Hepatic stellate cell (primary cell): ENCODE measurements around the gene MBNL3.

Experiments
- DNase-seq: peaks from one replicate; pipeline ENCODE4 v3.0.0; 2011; ENCODE audit warnings: low spot score

Gene MBNL3

DNA sequence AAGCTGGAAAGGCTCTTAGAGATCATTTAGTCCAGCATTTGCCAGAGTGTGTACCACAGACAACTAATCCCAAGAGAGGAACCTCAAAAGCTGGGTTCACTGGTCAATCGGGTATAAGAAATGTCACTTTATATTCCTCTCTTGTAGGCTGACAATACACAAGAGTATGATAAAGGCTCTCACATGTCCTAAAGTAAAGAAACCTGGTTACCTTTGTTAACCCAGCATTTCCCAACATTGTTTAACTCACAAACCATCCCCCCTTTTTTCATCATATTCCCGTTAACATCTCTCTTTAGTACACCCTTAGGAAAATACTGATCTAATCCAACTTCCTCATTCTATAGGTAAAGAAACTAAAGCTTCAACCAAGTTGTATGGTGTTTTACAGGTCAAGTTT is 74.4 kb downstream of the MBNL3 start:
- no peak for DNase-seq

- no peak for DNase-seq
Observed at GRCh38 chrX:132413459-132413858, 75.4 kb downstream of the MBNL3 start.

- no peak for DNase-seq
Observed at GRCh38 chrX:132412208-132412607, 76.6 kb downstream of the MBNL3 start.

GRCh38 chrX:132411310-132411977 is 77.4 kb downstream of the MBNL3 start:
- no peak for DNase-seq

DNA sequence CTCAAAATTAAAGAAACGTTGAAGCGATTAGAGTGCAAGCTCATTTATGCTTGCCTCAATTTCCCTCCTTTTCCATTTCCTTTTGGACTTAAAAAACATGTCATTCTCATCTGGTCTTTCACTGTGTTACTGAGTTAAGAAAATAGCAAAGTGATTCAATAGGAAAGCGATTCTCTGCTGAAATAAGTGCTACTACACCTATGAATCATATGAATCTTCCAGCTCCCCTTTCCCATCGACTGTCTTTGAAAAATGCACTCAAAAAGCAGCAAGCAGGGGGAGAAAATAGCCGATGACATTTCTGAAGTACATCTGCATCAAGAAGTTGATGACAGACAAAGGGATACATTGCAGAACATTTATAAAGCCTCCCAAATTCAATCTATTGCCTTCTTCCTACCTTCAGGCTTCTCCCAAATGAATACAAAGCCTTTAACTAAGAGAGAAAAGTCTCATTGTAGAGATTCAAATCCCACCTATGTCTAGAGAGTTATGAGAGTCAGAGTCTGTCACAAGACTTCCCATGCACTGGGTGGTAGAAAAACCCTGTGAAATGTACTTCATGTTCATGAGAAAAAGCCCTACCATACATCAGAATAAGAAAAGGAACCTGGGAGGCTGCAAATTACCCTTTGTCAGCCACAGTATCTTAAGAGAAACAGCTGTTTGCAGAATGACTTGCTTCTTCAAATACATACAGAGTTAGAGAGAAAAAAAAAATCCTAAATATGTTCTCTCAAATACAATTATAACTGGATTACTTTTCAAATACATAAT is 78.9 kb downstream of the MBNL3 start:
- DNase-seq: no peak

DNA sequence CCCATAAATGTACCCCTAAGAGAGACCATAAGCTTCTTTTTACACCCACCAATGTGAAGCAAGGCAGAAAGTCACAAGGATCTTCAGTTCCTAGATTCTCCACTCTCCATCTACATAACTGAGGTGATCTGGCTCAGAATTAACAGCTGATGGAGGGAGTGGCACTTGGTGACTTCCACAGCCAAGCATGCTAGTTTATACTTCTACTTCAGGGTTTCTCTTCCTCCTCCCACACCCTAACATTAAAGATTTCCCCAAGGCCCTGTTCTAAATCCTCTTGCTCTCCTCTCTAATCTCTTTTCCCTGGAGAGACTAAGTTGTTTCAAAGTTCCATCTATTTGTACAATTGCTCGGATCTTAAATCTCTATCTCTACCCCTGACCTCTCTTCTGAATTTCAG is 81.1 kb downstream of the MBNL3 start:
- DNase-seq: no peak

DNA sequence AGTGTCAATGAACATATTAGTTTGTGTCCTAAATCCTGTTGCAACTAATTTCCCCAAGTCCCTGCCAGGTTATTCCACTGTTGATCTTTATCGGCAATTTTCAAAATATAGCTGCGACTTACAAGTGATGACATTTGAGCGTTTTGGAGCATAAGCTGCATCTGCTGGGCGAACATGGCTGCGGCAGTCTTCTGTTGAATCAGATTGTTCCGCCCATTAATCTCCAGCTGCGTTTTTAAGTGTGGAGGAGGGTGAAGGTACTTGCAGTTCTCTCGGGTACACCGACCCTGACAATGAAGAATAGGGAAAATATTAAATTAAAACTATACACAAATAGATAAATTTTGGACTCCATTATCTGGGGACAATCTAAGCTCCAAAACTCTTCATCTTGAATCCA is 82.7 kb downstream of the MBNL3 start:
- no peak for DNase-seq

- no peak for DNase-seq
Observed at GRCh38 chrX:132404266-132404665, 84.6 kb downstream of the MBNL3 start.

- no peak for DNase-seq
Observed at GRCh38 chrX:132401935-132402334, 86.9 kb downstream of the MBNL3 start.

GRCh38 chrX:132400706-132401105 is 88.1 kb downstream of the MBNL3 start:
- no peak for DNase-seq

DNA sequence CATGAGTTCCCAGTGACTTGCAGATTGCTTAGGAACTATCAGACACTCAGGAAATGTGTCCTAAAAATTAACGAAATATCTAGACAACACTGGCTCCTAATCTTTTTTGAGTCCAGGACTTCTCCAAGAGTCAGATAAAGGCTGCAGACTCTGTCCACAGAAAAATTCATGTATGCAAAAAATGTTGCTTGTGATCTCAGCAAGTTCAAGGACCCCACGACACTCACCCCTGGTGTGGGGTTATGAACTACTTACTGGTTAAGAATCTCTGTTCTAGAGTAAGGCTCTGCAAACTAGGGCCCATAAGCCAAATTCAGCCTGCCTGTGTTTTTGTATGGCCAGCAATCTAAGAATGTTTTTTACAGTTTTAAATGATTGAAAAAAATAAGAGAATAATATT is 93.2 kb downstream of the MBNL3 start:
- DNase-seq: no peak

GRCh38 chrX:132395026-132395425 is 93.8 kb downstream of the MBNL3 start:
- no peak for DNase-seq

GRCh38 chrX:132394591-132394990 is 94.2 kb downstream of the MBNL3 start:
- DNase-seq: no peak

GRCh38 chrX:132393992-132394391 is 94.8 kb downstream of the MBNL3 start:
- DNase-seq: no peak

DNA sequence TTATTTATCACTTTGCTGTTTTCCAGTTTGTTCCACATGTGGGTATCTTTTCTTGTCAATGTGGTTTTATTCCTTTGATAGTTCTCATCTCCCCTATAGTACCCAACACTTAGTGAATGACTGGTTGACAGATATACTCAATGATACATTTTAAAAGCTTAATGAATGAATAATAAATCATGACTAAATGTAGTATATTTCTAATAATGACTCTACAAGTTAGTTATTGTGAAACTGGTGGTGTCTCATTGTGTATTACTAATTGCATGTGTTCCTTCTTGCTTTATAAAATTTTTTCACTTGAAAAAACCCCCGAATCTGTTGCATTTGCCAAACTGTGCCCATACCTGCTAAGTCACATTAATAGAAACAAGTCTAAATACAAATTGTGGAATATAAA is 95.4 kb downstream of the MBNL3 start:
- DNase-seq: no peak

GRCh38 chrX:132393085-132393484 is 95.8 kb downstream of the MBNL3 start:
- no peak for DNase-seq

DNA sequence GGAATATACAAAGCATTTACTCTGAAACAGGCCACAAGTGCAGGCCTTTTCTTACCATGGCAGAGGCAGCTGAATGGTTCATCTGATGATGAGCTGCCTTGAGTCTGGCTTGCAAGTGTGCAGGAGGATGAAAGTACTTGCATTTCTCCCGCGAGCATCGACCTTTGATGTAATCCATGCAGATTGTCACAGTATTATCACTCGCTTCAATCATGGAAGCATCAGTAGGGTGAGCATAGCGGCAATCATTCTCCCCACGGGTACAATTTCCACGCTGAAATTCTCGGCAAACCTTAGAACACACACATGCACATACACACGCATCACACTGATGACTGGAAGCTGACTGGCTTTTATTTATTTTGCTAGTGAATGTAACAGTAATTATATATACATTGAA is 98.0 kb downstream of the MBNL3 start:
- no peak for DNase-seq

DNA sequence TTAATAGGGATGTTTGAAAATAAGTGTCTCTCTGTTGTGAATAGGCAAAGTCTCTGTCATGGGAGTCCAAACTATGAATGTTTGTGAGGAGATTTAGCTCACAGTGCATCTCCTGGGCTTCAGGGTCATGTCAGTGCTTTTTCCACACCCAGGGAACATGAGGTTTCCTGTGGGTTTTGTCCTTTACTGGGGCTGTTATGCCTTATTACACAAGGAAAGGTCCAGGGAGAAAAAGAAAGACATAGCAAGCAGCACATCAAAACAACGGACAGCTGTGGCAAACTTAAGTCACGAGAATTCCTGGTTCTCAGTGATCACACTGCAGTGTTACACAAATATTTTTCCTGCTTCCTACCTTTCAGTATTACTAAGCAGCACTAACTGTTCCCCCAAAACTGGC is 99.4 kb downstream of the MBNL3 start:
- DNase-seq: no peak

DNA sequence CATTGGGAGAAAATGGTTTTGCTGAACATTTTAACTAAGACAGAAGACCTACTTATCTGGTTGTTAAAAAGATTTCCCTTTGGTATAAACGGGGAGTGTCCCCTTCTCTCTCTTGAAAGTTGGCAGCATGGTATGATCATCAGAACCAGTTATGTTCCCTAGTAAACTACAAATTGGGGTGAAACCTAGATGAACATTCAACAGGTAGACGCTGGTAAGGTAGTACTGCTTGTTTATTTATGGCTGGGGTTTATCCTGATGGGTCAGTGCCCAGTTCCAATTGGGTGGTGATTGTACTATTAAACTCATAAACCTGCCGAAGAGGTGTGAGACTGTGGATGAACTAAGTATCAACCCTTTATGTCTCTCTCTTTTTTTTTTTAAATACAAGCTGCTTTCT is 100.5 kb downstream of the MBNL3 start:
- no peak for DNase-seq

DNA sequence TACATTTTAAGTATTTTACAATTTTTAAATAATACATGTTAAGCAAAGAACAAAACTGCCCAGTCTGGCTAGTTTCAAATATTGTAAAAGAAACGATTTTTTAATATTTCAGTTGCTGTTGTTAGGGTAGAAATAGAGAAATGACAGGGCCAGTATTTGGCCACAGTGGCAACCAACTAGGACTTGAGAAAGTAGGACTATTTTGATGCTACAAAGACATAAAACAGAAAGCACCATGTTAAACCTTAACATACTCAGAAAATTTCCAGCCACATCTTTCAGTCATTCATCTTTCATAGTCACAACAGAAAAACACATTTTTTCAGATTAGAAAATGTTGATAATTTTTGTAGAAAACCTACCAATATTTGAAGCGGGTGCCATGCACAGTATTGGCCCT is 104.5 kb downstream of the MBNL3 start:
- DNase-seq: no peak

DNA sequence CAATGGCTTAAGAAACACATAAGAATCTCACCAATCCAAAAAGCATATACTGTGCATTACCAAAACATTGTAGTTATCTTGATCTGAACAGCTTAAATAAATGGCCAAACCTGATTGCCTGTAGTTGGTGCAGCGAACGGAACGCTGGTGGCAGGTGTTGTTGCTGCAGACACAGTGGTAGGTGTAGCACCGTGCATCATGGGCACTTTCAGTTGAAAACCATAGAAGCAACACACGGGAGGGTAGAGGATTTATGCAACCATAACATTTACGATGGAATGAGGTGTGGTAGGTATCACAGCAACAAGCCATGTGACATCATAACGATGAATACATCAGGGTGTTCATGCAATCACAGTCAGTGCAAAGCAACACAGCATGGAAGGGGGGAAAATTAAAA is 106.8 kb downstream of the MBNL3 start:
- DNase-seq: no peak

DNA sequence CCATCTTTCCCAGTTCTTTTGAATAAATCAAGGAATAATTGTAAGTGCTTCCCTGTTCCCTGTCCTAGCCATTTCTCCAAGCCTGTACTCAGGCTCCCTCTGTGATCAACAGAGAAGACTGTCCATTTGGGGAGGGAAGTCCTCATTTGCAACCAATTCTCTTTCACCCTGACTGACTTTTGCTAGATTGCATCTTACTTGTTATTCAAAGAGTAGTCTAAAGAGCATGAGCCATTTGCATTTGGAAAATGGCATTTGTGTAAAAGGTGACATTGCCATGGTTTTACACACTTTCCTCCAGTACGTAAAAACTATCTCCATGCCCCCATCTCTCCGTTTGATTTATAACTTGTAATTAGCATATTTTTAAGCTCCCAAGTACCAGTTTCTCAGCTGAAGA is 110.6 kb downstream of the MBNL3 start:
- DNase-seq: no peak

GRCh38 chrX:132375941-132376340 is 112.9 kb downstream of the MBNL3 start:
- no peak for DNase-seq

GRCh38 chrX:132373610-132374009 is 115.2 kb downstream of the MBNL3 start:
- DNase-seq: no peak
